ENCODE measurements around the gene TSSK2.
"Not testable (repeated sequence)": the region's sequence is repeated elsewhere in the genome, so short reads cannot be mapped to it uniquely, and the experiment has no call there.

TSSK2 gene

DNA sequence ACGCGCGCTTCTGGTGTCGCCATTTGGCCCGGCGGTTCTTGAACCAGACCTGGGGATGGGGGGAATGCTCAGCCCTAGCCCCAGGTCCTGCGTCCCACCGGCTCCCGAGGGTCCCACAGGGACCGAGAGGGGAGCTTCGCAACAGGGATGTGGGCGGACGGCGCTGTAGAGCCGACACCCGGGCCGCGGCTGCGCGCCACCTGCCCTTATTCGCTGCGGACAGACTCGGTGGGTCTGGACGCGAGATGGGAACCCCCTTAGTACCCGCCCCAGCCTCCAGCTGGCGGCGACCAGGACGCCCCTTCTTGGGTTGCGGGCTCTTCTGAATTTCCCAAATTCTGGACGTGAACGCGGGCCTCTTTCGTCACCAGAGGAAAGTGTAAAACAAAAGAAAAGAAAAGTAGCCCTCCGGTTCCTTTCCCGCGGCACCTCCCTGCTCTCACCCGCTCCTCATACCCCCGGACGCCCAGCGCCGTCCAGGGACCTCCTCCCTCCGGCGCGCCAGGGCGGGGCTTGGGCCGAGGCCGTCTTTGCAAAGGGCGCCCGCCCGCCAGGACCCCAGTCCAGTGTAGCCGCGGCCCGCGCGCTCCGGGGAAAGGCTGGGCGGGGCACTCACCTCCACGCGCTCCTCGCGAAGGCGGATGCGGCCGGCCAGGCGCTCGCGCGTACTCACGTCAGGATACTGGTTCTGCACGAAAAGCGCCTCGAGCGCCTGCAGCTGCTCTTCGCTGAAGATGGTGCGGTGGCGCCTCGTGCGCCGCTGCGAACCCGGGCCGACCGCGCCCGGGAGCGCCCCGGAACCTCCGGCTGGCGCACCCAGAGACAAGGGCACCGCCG is 18.2 kb downstream of the TSSK2 start:
- peaks cover 36% of the 10 kb centered on the region for H3K27me3 ChIP-seq (replicated peaks; ENCODE audit: control insufficient read depth, insufficient read depth, low read length, poor library complexity, severe bottlenecking)
- no peak overlapping the region for H3K27ac ChIP-seq (ENCODE audit: insufficient read depth, low read length, poor library complexity, severe bottlenecking)
- H3K4me3 ChIP-seq (ENCODE audit: insufficient read depth, low read depth, low read length, poor library complexity, severe bottlenecking), result peak overlapping the region; percentile 32
- peak in 1 of 3 donors; percentile 11 for DNase-seq
- H3K9me3 ChIP-seq (ENCODE audit: control insufficient read depth, low read length), result no peaks in the 10 kb centered on the region
- no peaks in the 10 kb centered on the region for H3K36me3 ChIP-seq (ENCODE audit: control insufficient read depth, insufficient read depth, low read length)
- H3K4me1 ChIP-seq (ENCODE audit: control insufficient read depth, insufficient read depth, low read length, poor library complexity, severe bottlenecking), result peaks cover 15% of the 10 kb centered on the region

GRCh38 chr22:19149991-19150390 is 18.9 kb downstream of the TSSK2 start, which contains the start of gene GSC2:
Gene GSC2, minus strand, starts transcription at chr22:19150292. Its CDS starts 9 bp downstream, at chr22:19150283.
- Histone ChIP-seq H3K4me1 (ENCODE audit: control insufficient read depth, insufficient read depth, low read length, poor library complexity, severe bottlenecking) (peaks cover 15% of the 10 kb centered on the region), H3K36me3 (ENCODE audit: control insufficient read depth, insufficient read depth, low read length) (no peaks in the 10 kb centered on the region), H3K9me3 (ENCODE audit: control insufficient read depth, low read length) (no peaks in the 10 kb centered on the region), H3K4me3 (ENCODE audit: insufficient read depth, low read depth, low read length, poor library complexity, severe bottlenecking) (peak within 1 kb of the TSS; percentile 32), H3K27me3 (replicated peaks; ENCODE audit: control insufficient read depth, insufficient read depth, low read length, poor library complexity, severe bottlenecking) (peaks cover 36% of the 10 kb centered on the region), H3K27ac (ENCODE audit: insufficient read depth, low read length, poor library complexity, severe bottlenecking) (no peak within 1 kb of the TSS)
- no peak for DNase-seq

GRCh38 chr22:19150482-19151328 is 19.6 kb downstream of the TSSK2 start:
- H3K27ac ChIP-seq (ENCODE audit: insufficient read depth, low read length, poor library complexity, severe bottlenecking), result no peak overlapping the region
- no peaks in the 10 kb centered on the region for H3K9me3 ChIP-seq (ENCODE audit: control insufficient read depth, low read length)
- H3K4me3 ChIP-seq (ENCODE audit: insufficient read depth, low read depth, low read length, poor library complexity, severe bottlenecking), result no peak overlapping the region
- peaks cover 36% of the 10 kb centered on the region for H3K27me3 ChIP-seq (replicated peaks; ENCODE audit: control insufficient read depth, insufficient read depth, low read length, poor library complexity, severe bottlenecking)
- no peak for DNase-seq
- peaks cover 15% of the 10 kb centered on the region for H3K4me1 ChIP-seq (ENCODE audit: control insufficient read depth, insufficient read depth, low read length, poor library complexity, severe bottlenecking)
- H3K36me3 ChIP-seq (ENCODE audit: control insufficient read depth, insufficient read depth, low read length), result no peaks in the 10 kb centered on the region

DNA sequence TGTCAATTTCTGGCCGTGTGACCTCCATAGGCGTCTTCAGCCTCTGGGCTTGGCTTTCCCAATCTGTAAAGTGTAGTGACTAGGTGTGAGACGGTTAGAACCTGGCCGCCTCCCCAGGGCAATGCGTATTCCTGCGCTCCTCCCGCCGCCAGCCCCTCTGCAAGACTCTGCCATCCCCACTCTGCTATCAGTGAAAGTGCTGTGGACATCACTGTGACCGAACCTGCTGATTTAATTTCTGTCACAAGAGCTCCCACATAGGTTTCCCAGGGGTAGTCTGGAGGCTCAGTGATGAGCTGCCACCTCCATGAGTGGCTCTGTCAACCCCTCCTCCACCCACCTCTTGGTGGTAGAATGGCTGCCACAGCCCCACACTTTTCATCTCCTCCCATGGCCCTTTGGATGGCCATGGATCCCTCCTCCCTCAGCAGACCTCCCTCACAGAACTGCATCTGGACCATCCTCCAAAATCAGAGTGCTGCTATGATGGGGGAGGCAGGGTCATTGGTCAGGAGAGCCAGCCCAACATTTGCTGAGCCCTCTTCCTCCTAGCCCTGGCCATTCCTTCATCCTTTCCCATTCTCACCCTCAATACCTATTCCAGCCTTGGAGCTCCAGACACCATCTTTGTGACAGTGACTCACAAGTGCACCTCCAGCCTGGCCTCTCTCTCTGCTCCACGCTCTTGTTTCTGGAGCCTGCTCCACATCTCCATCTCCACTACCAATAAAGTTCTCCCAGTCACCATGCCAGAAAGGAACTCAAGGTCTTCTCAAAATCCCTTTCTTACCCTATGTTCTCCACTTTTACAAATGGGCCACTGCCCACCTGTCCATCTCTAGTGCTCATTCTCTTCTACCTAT is 20.5 kb downstream of the TSSK2 start:
- H3K4me3 ChIP-seq (ENCODE audit: insufficient read depth, low read depth, low read length, poor library complexity, severe bottlenecking), result no peak overlapping the region
- H3K36me3 ChIP-seq (ENCODE audit: control insufficient read depth, insufficient read depth, low read length), result no peaks in the 10 kb centered on the region
- H3K9me3 ChIP-seq (ENCODE audit: control insufficient read depth, low read length), result no peaks in the 10 kb centered on the region
- peaks cover 15% of the 10 kb centered on the region for H3K4me1 ChIP-seq (ENCODE audit: control insufficient read depth, insufficient read depth, low read length, poor library complexity, severe bottlenecking)
- no peak for DNase-seq
- H3K27ac ChIP-seq (ENCODE audit: insufficient read depth, low read length, poor library complexity, severe bottlenecking), result no peak overlapping the region
- H3K27me3 ChIP-seq (replicated peaks; ENCODE audit: control insufficient read depth, insufficient read depth, low read length, poor library complexity, severe bottlenecking), result peaks cover 36% of the 10 kb centered on the region

DNA sequence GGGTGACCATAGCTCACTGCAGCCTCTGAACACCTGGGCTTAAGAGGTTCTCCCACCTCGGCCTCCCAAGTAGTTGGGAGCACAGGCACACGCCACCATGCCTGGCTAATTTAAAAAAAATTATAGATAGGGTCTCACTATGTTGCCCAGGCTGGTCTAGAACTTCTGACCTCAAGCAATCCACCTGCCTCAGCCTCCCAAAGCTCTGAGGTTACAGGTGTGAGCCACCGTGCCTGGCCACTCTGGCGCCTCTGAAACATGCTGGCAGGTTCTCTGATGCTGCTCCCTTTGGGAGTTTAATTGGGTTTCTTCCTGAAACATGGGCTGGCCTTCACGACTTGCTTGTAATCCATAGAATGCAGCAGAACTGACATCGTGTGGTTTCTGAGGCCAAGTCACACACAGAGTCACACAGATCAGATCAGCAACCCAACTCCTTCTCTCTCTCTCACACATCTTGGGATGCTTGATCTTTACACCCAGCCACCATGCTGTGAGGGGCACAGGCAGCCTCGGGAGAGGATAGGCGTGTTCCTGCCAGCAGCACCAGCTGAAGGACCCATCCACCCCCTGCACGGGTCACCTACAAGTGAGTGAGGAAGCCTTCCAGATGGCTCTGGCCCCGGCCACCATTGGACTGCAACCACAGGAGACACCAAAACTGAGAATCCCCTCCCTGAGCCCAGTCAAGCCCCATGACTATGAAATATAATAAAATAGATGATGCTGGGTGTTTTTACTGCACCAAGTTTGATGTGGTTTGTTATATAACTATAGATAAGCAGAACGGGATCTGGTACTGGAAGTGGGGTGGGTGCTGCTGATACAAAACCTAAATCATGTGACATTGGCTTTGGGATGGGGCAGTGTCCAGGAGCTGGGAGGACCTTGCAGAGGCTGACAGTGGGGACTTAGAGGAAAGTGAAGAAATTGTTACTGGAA is 22.1 kb downstream of the TSSK2 start:
- DNase-seq, result no peak
- H3K27me3 ChIP-seq (replicated peaks; ENCODE audit: control insufficient read depth, insufficient read depth, low read length, poor library complexity, severe bottlenecking), result peaks cover 36% of the 10 kb centered on the region
- H3K9me3 ChIP-seq (ENCODE audit: control insufficient read depth, low read length), result no peaks in the 10 kb centered on the region
- H3K4me1 ChIP-seq (ENCODE audit: control insufficient read depth, insufficient read depth, low read length, poor library complexity, severe bottlenecking), result peaks cover 15% of the 10 kb centered on the region
- H3K4me3 ChIP-seq (ENCODE audit: insufficient read depth, low read depth, low read length, poor library complexity, severe bottlenecking), result no peak overlapping the region
- no peak overlapping the region for H3K27ac ChIP-seq (ENCODE audit: insufficient read depth, low read length, poor library complexity, severe bottlenecking)
- no peaks in the 10 kb centered on the region for H3K36me3 ChIP-seq (ENCODE audit: control insufficient read depth, insufficient read depth, low read length)

DNA sequence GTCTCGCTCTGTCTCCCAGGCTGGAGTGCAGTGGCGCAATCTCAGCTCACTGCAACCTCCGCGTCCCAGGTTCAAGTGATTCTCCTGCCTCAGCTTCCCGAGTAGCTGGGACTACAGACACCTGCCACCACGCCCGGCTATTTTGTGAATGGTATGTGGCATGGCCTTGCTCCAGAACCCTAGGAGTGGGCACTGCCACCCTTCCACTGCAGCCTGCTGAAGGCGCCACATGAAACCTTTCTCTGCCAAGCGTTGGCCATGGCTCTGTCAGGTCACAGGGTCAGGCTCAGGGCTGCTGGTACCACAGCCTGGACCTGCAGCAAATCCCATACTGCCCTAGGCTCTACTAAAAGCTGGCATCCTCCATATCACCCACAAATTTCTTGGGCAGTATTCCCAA is 25.0 kb downstream of the TSSK2 start:
- not testable (repeated sequence) for DNase-seq; H3K27ac ChIP-seq (ENCODE audit: insufficient read depth, low read length, poor library complexity, severe bottlenecking); H3K4me1 ChIP-seq (ENCODE audit: control insufficient read depth, insufficient read depth, low read length, poor library complexity, severe bottlenecking); H3K9me3 ChIP-seq (ENCODE audit: control insufficient read depth, low read length); H3K4me3 ChIP-seq (ENCODE audit: insufficient read depth, low read depth, low read length, poor library complexity, severe bottlenecking); H3K36me3 ChIP-seq (ENCODE audit: control insufficient read depth, insufficient read depth, low read length)
- peaks cover 18% of the 10 kb centered on the region for H3K27me3 ChIP-seq (replicated peaks; ENCODE audit: control insufficient read depth, insufficient read depth, low read length, poor library complexity, severe bottlenecking)

GRCh38 chr22:19158649-19159048 is 27.5 kb downstream of the TSSK2 start:
- H3K27ac ChIP-seq (ENCODE audit: insufficient read depth, low read length, poor library complexity, severe bottlenecking); H3K27me3 ChIP-seq (replicated peaks; ENCODE audit: control insufficient read depth, insufficient read depth, low read length, poor library complexity, severe bottlenecking); H3K4me3 ChIP-seq (ENCODE audit: insufficient read depth, low read depth, low read length, poor library complexity, severe bottlenecking); DNase-seq; H3K4me1 ChIP-seq (ENCODE audit: control insufficient read depth, insufficient read depth, low read length, poor library complexity, severe bottlenecking); H3K36me3 ChIP-seq (ENCODE audit: control insufficient read depth, insufficient read depth, low read length); H3K9me3 ChIP-seq (ENCODE audit: control insufficient read depth, low read length): not testable (repeated sequence)

DNA sequence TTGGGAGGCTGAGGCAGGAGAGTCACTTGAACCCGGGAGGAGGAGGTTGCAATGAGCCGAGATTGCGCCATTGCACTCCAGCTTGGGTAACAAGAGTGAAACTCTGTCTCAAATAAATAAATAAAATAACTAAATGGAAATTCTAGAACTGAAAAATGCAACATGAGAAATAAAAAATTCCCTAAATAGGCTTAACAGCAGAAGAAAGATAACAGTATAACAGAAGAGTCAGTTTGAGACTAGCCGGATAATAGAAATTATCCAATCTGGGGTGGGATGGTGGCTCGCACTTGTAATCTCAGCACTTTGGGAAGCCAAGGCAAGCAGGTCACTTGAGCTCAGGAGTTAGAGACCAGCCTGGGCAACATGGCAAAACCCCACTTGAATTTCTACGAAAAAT is 33.3 kb downstream of the TSSK2 start:
- H3K27me3 ChIP-seq (replicated peaks; ENCODE audit: control insufficient read depth, insufficient read depth, low read length, poor library complexity, severe bottlenecking), result peaks cover 27% of the 10 kb centered on the region

GRCh38 chr22:19166421-19166820 is 35.3 kb downstream of the TSSK2 start:
- Histone ChIP-seq H3K36me3 (ENCODE audit: control insufficient read depth, insufficient read depth, low read length) (no peaks in the 10 kb centered on the region), H3K4me3 (ENCODE audit: insufficient read depth, low read depth, low read length, poor library complexity, severe bottlenecking) (no peak overlapping the region), H3K27ac (ENCODE audit: insufficient read depth, low read length, poor library complexity, severe bottlenecking) (no peak overlapping the region), H3K4me1 (ENCODE audit: control insufficient read depth, insufficient read depth, low read length, poor library complexity, severe bottlenecking) (peaks cover 18% of the 10 kb centered on the region), H3K9me3 (ENCODE audit: control insufficient read depth, low read length) (no peaks in the 10 kb centered on the region), H3K27me3 (replicated peaks; ENCODE audit: control insufficient read depth, insufficient read depth, low read length, poor library complexity, severe bottlenecking) (peaks cover 33% of the 10 kb centered on the region)
- no peak for DNase-seq

More for the DNA sequence above, 33.3 kb downstream of the TSSK2 start:
- no peaks in the 10 kb centered on the region for H3K9me3 ChIP-seq (ENCODE audit: control insufficient read depth, low read length)
- H3K27ac ChIP-seq (ENCODE audit: insufficient read depth, low read length, poor library complexity, severe bottlenecking), result no peak overlapping the region
- DNase-seq, result no peak
- no peaks in the 10 kb centered on the region for H3K36me3 ChIP-seq (ENCODE audit: control insufficient read depth, insufficient read depth, low read length)
- H3K4me3 ChIP-seq (ENCODE audit: insufficient read depth, low read depth, low read length, poor library complexity, severe bottlenecking), result no peak overlapping the region
- H3K4me1 ChIP-seq (ENCODE audit: control insufficient read depth, insufficient read depth, low read length, poor library complexity, severe bottlenecking), result peaks cover 4% of the 10 kb centered on the region

All from effector memory CD4-positive, alpha-beta T cell (primary cell).